Activated CD4-positive, alpha-beta T cell treated with anti-CD3 and anti-CD28 coated beads, Interleukin-2, amount 50 U/mL, for 16 hours (primary cell): Measurements from ENCODE around the gene SORT1.
"Not testable (repeated sequence)": the region's sequence is repeated elsewhere in the genome, so short reads cannot be mapped to it uniquely, and the experiment has no call there.

Source experiments
- DNase-seq: peaks from one replicate; pipeline ENCODE4 v3.0.0-alpha.2; 2020

The SORT1 gene

DNA sequence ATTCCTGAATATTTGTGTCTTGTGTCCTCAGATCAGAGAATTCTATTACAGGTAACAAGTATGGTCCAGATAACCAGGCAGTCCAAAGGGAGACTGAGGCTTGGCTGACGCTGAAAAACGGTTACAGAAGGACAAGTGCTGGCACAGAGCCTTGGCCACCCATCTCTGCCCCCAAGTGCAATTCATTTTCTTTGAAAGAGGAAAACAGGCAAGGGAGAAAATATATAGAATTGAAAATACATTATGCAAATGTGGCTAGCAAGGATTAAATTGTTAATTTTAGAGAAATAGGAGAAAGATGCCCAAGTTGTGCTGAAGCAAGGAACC lies 1.2 kb downstream of the SORT1 start:
- no peak for DNase-seq

GRCh38 chr1:109395602-109396512 lies 1.9 kb downstream of the SORT1 start:
- no peak for DNase-seq

DNA sequence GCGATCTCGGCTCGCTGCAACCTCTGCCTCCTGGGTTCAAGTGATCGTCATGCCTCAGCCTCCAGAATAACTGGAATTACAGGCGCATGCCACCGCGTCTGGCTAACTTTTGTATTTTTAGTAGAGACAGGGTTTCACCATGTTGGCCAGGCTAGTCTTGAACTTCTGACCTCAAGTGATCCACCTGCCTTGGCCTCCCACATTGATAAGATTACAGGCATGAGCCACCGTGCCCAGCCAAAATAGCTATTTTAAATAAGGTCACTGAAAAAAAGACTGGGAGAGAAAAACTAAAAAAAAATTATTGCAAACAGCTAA lies 2.5 kb downstream of the SORT1 start:
- DNase-seq: not testable (repeated sequence)

GRCh38 chr1:109394591-109395281 lies 3.0 kb downstream of the SORT1 start:
- DNase-seq: no peak

DNA sequence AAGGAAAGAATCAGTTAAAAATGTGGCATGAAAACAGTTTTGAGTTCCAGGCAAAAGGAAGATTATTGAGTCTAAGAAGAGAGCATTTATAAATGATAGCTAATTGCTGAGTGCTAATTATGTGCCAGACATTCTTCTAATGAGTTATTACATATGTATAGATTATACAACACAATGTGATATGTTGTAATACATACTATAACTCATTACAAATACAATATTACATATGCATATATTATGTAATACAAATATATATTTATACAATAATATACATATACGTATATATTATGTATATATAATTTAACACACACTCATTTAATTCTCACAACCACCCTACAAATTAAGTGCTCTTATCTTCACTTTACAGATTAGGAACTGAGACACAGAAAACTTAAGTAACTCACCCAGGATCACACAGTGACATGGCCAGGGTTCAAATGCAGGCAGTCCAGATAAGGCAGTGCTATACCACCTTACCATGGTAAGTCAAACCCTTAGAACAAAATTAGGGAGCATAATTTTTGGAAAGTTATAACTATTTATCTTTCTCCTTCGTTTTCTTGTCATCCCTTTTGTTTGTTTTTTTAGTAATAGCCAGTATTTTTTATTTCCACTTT lies 4.0 kb downstream of the SORT1 start:
- no peak for DNase-seq

DNA sequence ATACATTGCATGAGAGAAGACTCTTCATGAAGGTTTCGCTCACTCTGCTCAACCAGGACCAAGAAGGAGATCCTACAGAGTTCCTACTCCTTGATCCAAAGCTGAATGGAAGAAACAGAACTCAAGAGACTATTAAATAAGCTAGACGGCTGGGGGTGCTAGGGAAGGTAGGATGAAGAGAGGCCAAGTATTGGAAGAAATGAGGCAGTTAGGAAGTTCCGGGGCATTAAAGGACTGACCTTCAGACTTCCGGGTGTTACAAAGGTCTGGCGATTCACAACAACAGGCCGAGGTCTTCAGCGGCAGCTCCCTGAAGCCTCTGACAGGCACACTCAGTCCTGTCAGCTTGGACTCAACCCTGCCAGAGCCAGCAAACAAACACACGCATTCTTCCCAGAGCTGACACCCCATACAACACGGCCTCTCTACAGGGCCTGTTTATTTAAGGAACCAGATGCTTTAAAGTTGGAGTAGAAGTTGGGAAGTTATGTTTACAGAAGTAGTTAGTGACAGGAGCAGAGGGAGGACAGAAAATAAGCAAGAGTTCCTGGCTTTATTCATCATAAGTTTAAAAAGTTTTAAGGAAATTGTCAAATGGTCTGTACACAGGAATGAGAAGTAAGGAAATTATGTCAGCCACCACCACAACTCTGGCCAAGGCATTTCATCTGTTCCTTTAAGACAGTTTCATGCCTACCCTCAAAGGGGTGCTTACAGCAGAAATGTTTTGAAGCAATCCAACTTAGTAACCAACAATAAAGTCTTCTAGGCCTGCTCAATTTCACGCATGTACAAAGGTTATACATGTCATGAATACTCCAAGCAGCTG lies 4.7 kb downstream of the SORT1 start:
- no peak for DNase-seq

- no peak for DNase-seq
These were observed 5.5 kb downstream of the SORT1 start for GRCh38 chr1:109392037-109392787.

- DNase-seq: no peak
These were observed 6.1 kb downstream of the SORT1 start for GRCh38 chr1:109391626-109392025.

DNA sequence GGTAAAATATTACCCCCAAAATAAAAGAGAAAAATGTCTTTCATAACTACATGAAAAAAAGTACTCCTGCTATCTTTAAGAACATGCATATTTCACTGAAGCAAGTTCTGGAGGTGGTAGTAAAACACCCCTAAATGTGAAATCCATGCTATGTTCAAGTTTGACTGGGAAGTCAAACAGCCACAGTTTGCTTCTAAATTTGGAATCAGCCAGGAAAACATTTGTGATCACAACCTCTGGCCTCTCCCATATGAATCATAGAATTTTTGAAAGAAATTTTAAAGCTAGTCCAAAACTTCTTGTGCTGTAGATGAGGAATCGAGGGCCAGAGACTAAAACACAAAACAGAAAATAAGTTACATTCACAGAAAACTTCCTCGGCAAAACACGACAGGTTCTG lies 6.6 kb downstream of the SORT1 start:
- DNase-seq: no peak

GRCh38 chr1:109389638-109390341 lies 7.9 kb downstream of the SORT1 start:
- DNase-seq: no peak

DNA sequence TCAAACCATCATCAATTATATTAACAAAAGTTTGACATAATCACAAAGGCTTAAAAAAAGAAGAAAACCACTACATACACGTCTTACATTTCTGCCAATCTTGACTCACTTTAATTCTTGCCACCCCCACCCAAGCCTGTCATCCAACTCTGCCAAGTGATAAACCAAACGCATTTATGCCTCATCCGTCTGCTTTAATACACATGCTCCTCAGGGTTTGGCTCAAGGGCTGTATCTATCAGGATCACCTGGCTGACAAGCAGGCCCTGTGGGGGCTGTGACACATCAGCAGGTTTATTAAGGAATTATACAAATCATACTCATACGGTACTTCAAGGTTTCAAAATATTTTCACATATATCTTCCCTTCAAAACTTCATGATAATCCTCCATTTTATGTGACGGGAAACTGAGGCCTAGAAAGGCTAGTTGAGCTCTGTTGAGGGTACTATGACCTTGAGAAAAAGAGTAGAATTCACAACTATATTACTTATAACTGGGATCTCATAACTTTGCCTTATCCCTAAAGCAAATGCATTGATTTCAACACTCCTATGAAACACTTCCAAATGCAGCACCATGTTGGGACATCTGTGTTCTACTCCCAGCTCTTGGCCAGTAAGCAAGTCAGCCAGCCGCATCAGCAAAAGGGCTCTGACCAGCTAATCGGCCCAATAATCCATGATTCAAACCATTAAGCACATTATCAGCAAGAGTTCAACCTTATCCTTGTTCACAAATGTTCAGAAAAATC lies 8.7 kb downstream of the SORT1 start:
- no peak for DNase-seq

GRCh38 chr1:109388208-109388711 lies 9.5 kb downstream of the SORT1 start:
- DNase-seq: no peak

DNA sequence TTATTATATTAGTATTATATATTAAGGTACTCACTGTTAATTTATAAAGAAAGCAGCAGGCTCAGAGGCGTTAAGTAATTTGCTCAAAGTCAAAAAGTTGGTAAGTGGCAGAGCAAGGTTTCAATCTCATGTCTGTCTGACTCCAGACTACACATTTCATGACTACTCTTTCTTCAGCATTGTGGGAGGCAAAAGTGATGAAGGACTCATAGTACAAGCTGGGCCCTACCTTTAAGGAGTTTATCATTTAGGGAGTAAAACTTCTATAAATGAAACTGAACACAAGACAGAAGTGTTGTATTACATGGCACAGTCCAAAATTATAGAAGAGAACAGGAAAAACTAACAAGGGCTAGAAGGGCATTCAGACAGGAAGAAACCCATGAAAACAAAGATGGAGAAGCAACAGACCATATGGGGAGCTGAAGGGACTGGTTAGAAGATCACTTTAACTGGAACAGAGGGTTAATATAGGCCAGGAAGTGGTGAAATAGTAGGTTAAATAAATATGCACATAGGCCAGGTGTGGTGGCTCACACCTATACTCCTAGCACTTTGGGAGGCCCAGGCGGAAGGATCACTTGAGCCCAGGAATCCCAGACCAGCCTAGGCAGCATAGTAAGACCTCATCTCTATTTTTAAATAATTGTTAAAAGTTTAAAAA lies 11.5 kb downstream of the SORT1 start:
- DNase-seq: no peak

GRCh38 chr1:109385417-109385816 lies 12.3 kb downstream of the SORT1 start:
- DNase-seq: no peak

DNA sequence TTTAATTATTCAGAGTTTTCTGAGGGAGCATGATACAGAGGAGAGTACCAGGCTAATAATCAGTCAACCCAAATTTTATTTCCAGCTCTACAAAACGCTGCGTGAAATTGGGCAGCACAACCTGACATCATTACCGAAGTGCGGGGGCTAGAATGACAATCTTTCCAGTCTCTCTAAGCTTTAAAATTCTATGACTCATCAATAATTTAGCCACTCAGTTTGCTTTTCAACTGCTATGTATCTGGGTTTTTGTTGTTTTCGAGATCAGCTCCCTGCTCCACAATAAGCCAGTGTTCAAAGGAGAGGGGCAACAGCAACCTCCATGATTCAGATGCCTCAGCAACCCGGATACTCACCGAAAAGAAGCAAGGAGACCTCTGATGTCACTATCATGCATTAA lies 13.9 kb downstream of the SORT1 start:
- DNase-seq: no peak

- no peak for DNase-seq
These were observed 14.5 kb downstream of the SORT1 start for GRCh38 chr1:109383087-109383779.

- DNase-seq: no peak
These were observed 16.1 kb downstream of the SORT1 start for GRCh38 chr1:109381573-109381972.

GRCh38 chr1:109379907-109380306 lies 17.8 kb downstream of the SORT1 start:
- no peak for DNase-seq

GRCh38 chr1:109379422-109379821 lies 18.3 kb downstream of the SORT1 start:
- no peak for DNase-seq

- DNase-seq: no peak
These were observed 20.0 kb downstream of the SORT1 start for GRCh38 chr1:109377698-109378097.
